Endodermal cell (in vitro differentiated cells): ENCODE data around the gene PDE10A. TPM values are rescaled to one million over a fixed set of nuclear protein-coding genes. Genes with fewer than 3 reads are reported as not detected.
"Not testable (repeated sequence)": the region's sequence is repeated elsewhere in the genome, so short reads cannot be mapped to it uniquely, and the experiment has no call there.

Source experiments
- DNase-seq: peaks from one replicate; pipeline ENCODE4 v3.0.0-alpha.2; 2017
- H3K27ac ChIP-seq: 2 replicates; pipeline ENCODE4 v1.5.1; 2013; ENCODE audit warnings: mild to moderate bottlenecking, low read depth, low read length, moderate library complexity
- H3K27me3 ChIP-seq: 2 replicates; pipeline ENCODE4 v1.6.1; 2013; ENCODE audit warnings: mild to moderate bottlenecking, low read length, moderate library complexity; ENCODE audit not compliant: insufficient read depth, control insufficient read depth, poor library complexity, severe bottlenecking
- H3K36me3 ChIP-seq: 2 replicates; pipeline ENCODE4 v1.7.0; 2013; ENCODE audit warnings: mild to moderate bottlenecking, low read length, moderate library complexity; ENCODE audit not compliant: control insufficient read depth, insufficient read depth
- H3K4me1 ChIP-seq: one replicate; pipeline ENCODE4 v1.7.0; 2013; ENCODE audit warnings: low read length; ENCODE audit not compliant: control insufficient read depth, insufficient read depth
- H3K4me3 ChIP-seq: 2 replicates; pipeline ENCODE4 v1.5.1; 2013; ENCODE audit warnings: mild to moderate bottlenecking, low read length, moderate library complexity
- H3K9ac ChIP-seq: 2 replicates; pipeline ENCODE4 v1.6.1; 2013; ENCODE audit warnings: mild to moderate bottlenecking, low read length, moderate library complexity; ENCODE audit not compliant: poor library complexity, severe bottlenecking; ENCODE audit errors: extremely low read depth
- H3K9me3 ChIP-seq: 2 replicates; pipeline ENCODE4 v1.6.1; 2013; ENCODE audit warnings: mild to moderate bottlenecking, low read length, moderate library complexity; ENCODE audit not compliant: control insufficient read depth
- H3K27ac Mint-ChIP-seq: 2 replicates; pipeline ENCODE4 v1.8.0; 2020; ENCODE audit warnings: mixed read lengths
- H3K27me3 Mint-ChIP-seq: 2 replicates; pipeline ENCODE4 v1.8.0; 2021; ENCODE audit warnings: mild to moderate bottlenecking, mixed read lengths; ENCODE audit not compliant: insufficient read depth
- H3K36me3 Mint-ChIP-seq: 2 replicates; pipeline ENCODE4 v1.8.0; 2020; ENCODE audit warnings: low read depth, mixed read lengths
- H3K4me1 Mint-ChIP-seq: 2 replicates; pipeline ENCODE4 v1.8.0; 2020; ENCODE audit warnings: mixed read lengths
- H3K4me3 Mint-ChIP-seq: 2 replicates; pipeline ENCODE4 v1.8.0; 2020; ENCODE audit warnings: mild to moderate bottlenecking, moderate library complexity, mixed read lengths
- H3K9me3 Mint-ChIP-seq: 2 replicates; pipeline ENCODE4 v1.8.0; 2020; ENCODE audit warnings: mild to moderate bottlenecking, mixed read lengths
- WGBS, 2 experiments: methylation state at CpG; one replicate each; pipeline versions ENCODE4 v1.1.5 to v1.1.7; 2013; ENCODE audit warnings: missing lambda C conversion rate in 2 of 2, mixed read lengths in 1 of 2; ENCODE audit not compliant: insufficient coverage in 1 of 2, insufficient read length in 1 of 2; 5-methylcytosine and 5-hydroxymethylcytosine counted together
- total RNA-seq, 2 donors: library from RNA; stranded (reverse); fragmentation: NEBNext Ultra II Directional in 1 of 2; extraction: Animal tissue kit (Norgen Biotek cat#: 25700) in 1 of 2; gene quantifications; 2 replicates in 1 of 2; 3 replicates in 1 of 2; pipeline ENCODE4 v1.2.1, GENCODE V29; 2021
- TF ChIP-seq, protein P1 (sequence below): fragments of 200-600 bp; sonication (generic); conservative IDR thresholded peaks from 2 replicates; pipeline ENCODE4 v1.5.0; 2021; ENCODE audit warnings: antibody characterized with exemption, mild to moderate bottlenecking

Gene PDE10A
- total RNA-seq, 2 donors from 2014 or later, result 22.8 to 27.8 TPM

DNA sequence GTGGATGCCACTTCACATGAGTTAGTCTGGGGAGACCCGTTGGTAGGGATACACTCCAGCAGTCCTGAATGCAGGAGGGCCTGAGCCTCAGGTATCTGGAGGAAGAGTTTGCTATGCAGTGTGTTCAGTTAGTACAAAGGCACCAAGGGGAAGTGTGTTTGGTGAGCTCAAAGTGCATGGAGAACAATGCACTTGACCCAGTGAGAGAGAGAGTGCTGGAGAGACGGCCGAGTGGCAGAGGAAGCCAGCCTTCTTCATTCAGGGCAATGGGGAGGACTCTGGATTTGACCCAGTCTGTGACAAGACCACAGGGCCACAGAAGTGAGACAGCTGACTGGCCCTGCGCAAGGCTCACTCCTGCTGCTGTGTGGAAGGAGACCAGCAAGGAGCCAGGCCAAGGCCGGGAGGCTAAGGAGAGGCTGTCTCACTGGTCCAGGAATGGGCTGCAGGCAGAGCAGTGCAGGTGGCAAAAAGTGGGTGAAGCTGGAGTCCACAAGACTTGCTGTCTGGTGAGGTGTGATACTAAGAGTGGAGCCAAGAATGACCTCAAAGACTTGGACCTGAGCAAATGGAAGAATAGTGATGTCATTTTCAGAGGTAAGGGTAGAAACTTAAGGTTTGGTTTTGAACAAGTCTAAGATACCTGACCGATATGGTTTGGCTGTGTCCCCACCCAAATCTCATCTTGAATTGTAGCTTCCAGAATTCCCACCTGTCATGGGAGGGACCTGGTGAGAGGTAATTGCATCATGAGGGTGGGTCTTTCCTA is 38.0 kb downstream of the PDE10A start:
- H3K36me3 ChIP-seq, result peaks cover 10% of the 10 kb centered on the region
- H3K36me3 Mint-ChIP-seq, result peaks cover 24% of the 10 kb centered on the region
- DNase-seq, result no peak
- H3K4me3 ChIP-seq, result no peak overlapping the region
- WGBS, 2 experiments, result 95 to 98% methylated on average over 6 of the region's 6 CpGs
- H3K27me3 ChIP-seq, result no peaks in the 10 kb centered on the region
- no peak overlapping the region for H3K27ac ChIP-seq
- H3K4me3 Mint-ChIP-seq, result no peak overlapping the region
- TF ChIP-seq, protein P1, sequence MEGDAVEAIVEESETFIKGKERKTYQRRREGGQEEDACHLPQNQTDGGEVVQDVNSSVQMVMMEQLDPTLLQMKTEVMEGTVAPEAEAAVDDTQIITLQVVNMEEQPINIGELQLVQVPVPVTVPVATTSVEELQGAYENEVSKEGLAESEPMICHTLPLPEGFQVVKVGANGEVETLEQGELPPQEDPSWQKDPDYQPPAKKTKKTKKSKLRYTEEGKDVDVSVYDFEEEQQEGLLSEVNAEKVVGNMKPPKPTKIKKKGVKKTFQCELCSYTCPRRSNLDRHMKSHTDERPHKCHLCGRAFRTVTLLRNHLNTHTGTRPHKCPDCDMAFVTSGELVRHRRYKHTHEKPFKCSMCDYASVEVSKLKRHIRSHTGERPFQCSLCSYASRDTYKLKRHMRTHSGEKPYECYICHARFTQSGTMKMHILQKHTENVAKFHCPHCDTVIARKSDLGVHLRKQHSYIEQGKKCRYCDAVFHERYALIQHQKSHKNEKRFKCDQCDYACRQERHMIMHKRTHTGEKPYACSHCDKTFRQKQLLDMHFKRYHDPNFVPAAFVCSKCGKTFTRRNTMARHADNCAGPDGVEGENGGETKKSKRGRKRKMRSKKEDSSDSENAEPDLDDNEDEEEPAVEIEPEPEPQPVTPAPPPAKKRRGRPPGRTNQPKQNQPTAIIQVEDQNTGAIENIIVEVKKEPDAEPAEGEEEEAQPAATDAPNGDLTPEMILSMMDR, result no peak
- no peaks in the 10 kb centered on the region for H3K9me3 ChIP-seq
- no peak overlapping the region for H3K9ac ChIP-seq
- no peaks in the 10 kb centered on the region for H3K9me3 Mint-ChIP-seq
- H3K27ac Mint-ChIP-seq, result no peak overlapping the region
- peaks cover 3% of the 10 kb centered on the region for H3K4me1 Mint-ChIP-seq
- no peaks in the 10 kb centered on the region for H3K27me3 Mint-ChIP-seq
- H3K4me1 ChIP-seq, result no peaks in the 10 kb centered on the region

DNA sequence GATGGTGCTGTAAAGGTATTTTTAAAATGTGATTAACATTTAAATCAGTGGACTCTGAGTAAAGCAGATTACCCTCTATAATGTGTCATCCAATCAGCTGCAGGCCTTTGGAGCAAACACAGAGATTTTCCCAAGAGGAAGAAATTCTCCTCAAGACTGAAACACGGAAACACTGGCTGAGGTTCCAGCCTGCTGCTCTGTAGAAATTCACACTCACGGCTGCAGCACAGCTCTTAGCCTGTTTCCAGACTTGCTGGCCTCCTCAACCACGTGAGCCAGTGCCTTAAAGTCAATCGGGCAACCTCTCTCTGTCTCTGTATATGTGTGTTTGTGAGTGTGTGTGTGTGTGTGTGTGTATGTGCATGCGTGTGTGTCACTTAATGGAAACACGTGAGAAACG is 41.1 kb downstream of the PDE10A start:
- Mint-ChIP-seq H3K27ac (no peak overlapping the region), H3K4me3 (no peak overlapping the region)
- WGBS, 2 experiments, result 94 to 95% methylated on average over 3 to 7 of the region's 7 CpGs

DNA sequence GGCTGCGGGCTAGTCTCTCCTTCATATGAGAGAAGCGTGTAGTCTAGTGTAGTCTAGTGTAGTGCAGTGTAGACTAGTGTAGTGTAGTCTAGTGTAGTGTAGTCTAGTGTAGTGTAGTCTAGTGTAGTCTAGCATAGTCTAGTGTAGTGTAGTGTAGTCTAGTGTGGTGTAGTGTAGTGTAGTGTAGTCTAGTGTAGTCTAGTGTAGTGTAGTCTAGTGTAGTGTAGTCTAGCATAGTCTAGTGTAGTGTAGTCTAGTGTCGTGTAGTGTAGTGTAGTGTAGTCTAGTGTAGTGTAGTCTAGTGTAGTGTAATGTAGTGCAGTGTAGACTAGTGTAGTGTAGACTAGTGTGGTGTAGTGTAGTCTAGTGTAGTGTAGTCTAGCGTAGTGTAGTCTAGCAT is 44.1 kb downstream of the PDE10A start:
- not testable (repeated sequence) for H3K9ac ChIP-seq, H3K4me3 ChIP-seq, H3K9me3 ChIP-seq, H3K27me3 ChIP-seq, H3K27me3 Mint-ChIP-seq, H3K4me1 Mint-ChIP-seq, DNase-seq, H3K36me3 Mint-ChIP-seq, H3K4me3 Mint-ChIP-seq, H3K4me1 ChIP-seq, H3K9me3 Mint-ChIP-seq, H3K36me3 ChIP-seq, H3K27ac Mint-ChIP-seq, H3K27ac ChIP-seq
- WGBS, 2 experiments, result 80 to 97% methylated on average over 3 to 4 of the region's 4 CpGs

More for the DNA sequence above, 41.1 kb downstream of the PDE10A start:
- peaks cover 10% of the 10 kb centered on the region for H3K36me3 ChIP-seq
- H3K4me1 ChIP-seq, result no peaks in the 10 kb centered on the region
- Mint-ChIP-seq H3K36me3 (peaks cover 24% of the 10 kb centered on the region), H3K4me1 (no peaks in the 10 kb centered on the region), H3K27me3 (no peaks in the 10 kb centered on the region), H3K9me3 (no peaks in the 10 kb centered on the region)
- no peak overlapping the region for H3K4me3 ChIP-seq
- H3K27me3 ChIP-seq, result no peaks in the 10 kb centered on the region
- DNase-seq, result no peak
- H3K9me3 ChIP-seq, result peaks cover 7% of the 10 kb centered on the region
- no peak overlapping the region for H3K27ac ChIP-seq
- TF ChIP-seq, protein P1, result no peak
- H3K9ac ChIP-seq, result no peak overlapping the region
